Measurements from ENCODE around the gene MUC2. TPM values are rescaled to one million over a fixed set of nuclear protein-coding genes. Genes with fewer than 3 reads are reported as not detected.

Gene MUC2
- total and polyA plus RNA-seq, 2 donors (not counting 1 experiment from before 2014, with no cell fraction given): not detected

GRCh38 chr11:1048375-1049070 lies 26.2 kb upstream of the MUC2 start:
- H4K20me1 ChIP-seq (ENCODE audit: control insufficient read depth, insufficient read depth, low read length, poor library complexity, severe bottlenecking): no peaks in the 10 kb centered on the region
- peaks cover 15% of the 10 kb centered on the region for H3K27me3 Mint-ChIP-seq
- no peak overlapping the region for H3K4me3 ChIP-seq (ENCODE audit: control extremely low read depth in 1 of 5, extremely low read depth in 1 of 5, insufficient read depth in 1 of 5, low read depth in 2 of 5, low read length in 4 of 5)
- ATAC-seq (ENCODE audit: low read depth) (no peak), DNase-seq (no peak)
- no peaks in the 10 kb centered on the region for H3K36me3 ChIP-seq (replicated peaks in 1 of 2; ENCODE audit: control extremely low read depth in 1 of 2, control insufficient read depth in 1 of 2, extremely low read depth in 1 of 2, insufficient read depth in 2 of 2, low read length in 1 of 2)
- TF ChIP-seq EZH2 (IDR thresholded peaks at IDR 0.05; ENCODE audit: borderline replicate concordance, insufficient read depth, low read depth, low read length, poor library complexity, severe bottlenecking) (no peak), CTCF (IDR thresholded peaks at IDR 0.05) (no peak)
- peaks cover 0 to 23% (median 3%) of the 10 kb centered on the region in 4 experiments for H3K27me3 ChIP-seq (replicated peaks in 1 of 4; ENCODE audit: control extremely low read depth in 1 of 4, control insufficient read depth in 3 of 4, insufficient read depth in 4 of 4, low read length in 3 of 4)
- no peak overlapping the region for H3K9ac ChIP-seq (ENCODE audit: low read length)
- H3K4me3 Mint-ChIP-seq: no peak overlapping the region
- H2AFZ ChIP-seq (ENCODE audit: insufficient read depth, low read depth, low read length, poor library complexity, severe bottlenecking): no peak overlapping the region
- H3K9me3 Mint-ChIP-seq (ENCODE audit: insufficient read depth): no peaks in the 10 kb centered on the region
- H3K9me3 ChIP-seq (ENCODE audit: control extremely low read depth in 1 of 3, control insufficient read depth in 2 of 3, insufficient read depth in 1 of 3, low read length in 2 of 3): no peaks in the 10 kb centered on the region
- intact Hi-C loops (cut with micrococcal nuclease): no loop called here
- no peak overlapping the region for H3K27ac Mint-ChIP-seq
- CTCF ChIA-PET: no interaction called here
- H3K79me2 ChIP-seq (ENCODE audit: control insufficient read depth, insufficient read depth, low read length): no peaks in the 10 kb centered on the region
- POLR2A ChIA-PET: no interaction called here
- WGBS (ENCODE audit: insufficient coverage): 85% methylated on average over 24 of the region's 25 CpGs
- H3K27ac ChIP-seq (ENCODE audit: low read length in 2 of 2): no peak overlapping the region
- peaks cover 4 to 6% of the 10 kb centered on the region in 2 donors for H3K4me1 ChIP-seq (ENCODE audit: control insufficient read depth in 2 of 2, insufficient read depth in 2 of 2, low read length in 2 of 2)
- H3K4me1 Mint-ChIP-seq: peaks cover 3% of the 10 kb centered on the region
- H3K4me2 ChIP-seq (replicated peaks; ENCODE audit: low read depth, low read length, poor library complexity, severe bottlenecking): no peak overlapping the region

- H3K4me1 Mint-ChIP-seq: peaks cover 3% of the 10 kb centered on the region
- no peak overlapping the region for H3K4me3 Mint-ChIP-seq
- Histone ChIP-seq H3K9me3 (ENCODE audit: control extremely low read depth in 1 of 3, control insufficient read depth in 2 of 3, insufficient read depth in 1 of 3, low read length in 2 of 3) (no peaks in the 10 kb centered on the region), H3K36me3 (replicated peaks in 1 of 2; ENCODE audit: control extremely low read depth in 1 of 2, control insufficient read depth in 1 of 2, extremely low read depth in 1 of 2, insufficient read depth in 2 of 2, low read length in 1 of 2) (no peaks in the 10 kb centered on the region), H2AFZ (ENCODE audit: insufficient read depth, low read depth, low read length, poor library complexity, severe bottlenecking) (no peak overlapping the region), H3K4me2 (replicated peaks; ENCODE audit: low read depth, low read length, poor library complexity, severe bottlenecking) (no peak overlapping the region), H4K20me1 (ENCODE audit: control insufficient read depth, insufficient read depth, low read length, poor library complexity, severe bottlenecking) (no peaks in the 10 kb centered on the region), H3K4me1 (ENCODE audit: control insufficient read depth in 2 of 2, insufficient read depth in 2 of 2, low read length in 2 of 2) (peaks cover 4 to 6% of the 10 kb centered on the region in 2 donors), H3K9ac (ENCODE audit: low read length) (no peak overlapping the region), H3K79me2 (ENCODE audit: control insufficient read depth, insufficient read depth, low read length) (no peaks in the 10 kb centered on the region), H3K27ac (ENCODE audit: low read length in 2 of 2) (no peak overlapping the region), H3K4me3 (ENCODE audit: control extremely low read depth in 1 of 5, extremely low read depth in 1 of 5, insufficient read depth in 1 of 5, low read depth in 2 of 5, low read length in 4 of 5) (no peak overlapping the region), H3K27me3 (replicated peaks in 1 of 4; ENCODE audit: control extremely low read depth in 1 of 4, control insufficient read depth in 3 of 4, insufficient read depth in 4 of 4, low read length in 3 of 4) (peaks cover 0 to 23% (median 3%) of the 10 kb centered on the region in 4 experiments)
- DNase-seq (no peak), ATAC-seq (ENCODE audit: low read depth) (no peak)
- ChIA-PET CTCF (interaction anchor here (3.4 kb wide), 1 partner anchor 201 kb away, joined by 26 read pairs; no protein-coding TSS in a partner anchor), POLR2A (no interaction called here)
- 100% methylated on average over 3 of the region's 6 CpGs for WGBS (ENCODE audit: insufficient coverage)
- intact Hi-C loops (cut with micrococcal nuclease): no loop called here
- H3K27ac Mint-ChIP-seq: no peak overlapping the region
- peaks cover 13% of the 10 kb centered on the region for H3K27me3 Mint-ChIP-seq
- no peaks in the 10 kb centered on the region for H3K9me3 Mint-ChIP-seq (ENCODE audit: insufficient read depth)
- no peak for TF ChIP-seq CTCF (IDR thresholded peaks at IDR 0.05)
- TF ChIP-seq EZH2 (IDR thresholded peaks at IDR 0.05; ENCODE audit: borderline replicate concordance, insufficient read depth, low read depth, low read length, poor library complexity, severe bottlenecking): no peak
These were observed 25.6 kb upstream of the MUC2 start for GRCh38 chr11:1049071-1049405.
